Erythroblast (primary cell): ENCODE results near the gene CMSS1.

Experiments used
- DNase-seq, 2 experiments: peaks; one replicate each; lab custom pipeline; 2025; lab: John Stamatoyannopoulos, UW
- GATA1 ChIP-seq: IDR thresholded peaks from 2 replicates; pipeline ENCODE4 v1.6.1; 2011; ENCODE audit warnings: low read depth, mild to moderate bottlenecking, control low read depth, low read length, moderate library complexity
- POLR2A ChIP-seq: IDR thresholded peaks from 2 replicates; pipeline ENCODE4 v1.6.1; 2011; ENCODE audit warnings: mild to moderate bottlenecking, low read length

The CMSS1 gene

DNA sequence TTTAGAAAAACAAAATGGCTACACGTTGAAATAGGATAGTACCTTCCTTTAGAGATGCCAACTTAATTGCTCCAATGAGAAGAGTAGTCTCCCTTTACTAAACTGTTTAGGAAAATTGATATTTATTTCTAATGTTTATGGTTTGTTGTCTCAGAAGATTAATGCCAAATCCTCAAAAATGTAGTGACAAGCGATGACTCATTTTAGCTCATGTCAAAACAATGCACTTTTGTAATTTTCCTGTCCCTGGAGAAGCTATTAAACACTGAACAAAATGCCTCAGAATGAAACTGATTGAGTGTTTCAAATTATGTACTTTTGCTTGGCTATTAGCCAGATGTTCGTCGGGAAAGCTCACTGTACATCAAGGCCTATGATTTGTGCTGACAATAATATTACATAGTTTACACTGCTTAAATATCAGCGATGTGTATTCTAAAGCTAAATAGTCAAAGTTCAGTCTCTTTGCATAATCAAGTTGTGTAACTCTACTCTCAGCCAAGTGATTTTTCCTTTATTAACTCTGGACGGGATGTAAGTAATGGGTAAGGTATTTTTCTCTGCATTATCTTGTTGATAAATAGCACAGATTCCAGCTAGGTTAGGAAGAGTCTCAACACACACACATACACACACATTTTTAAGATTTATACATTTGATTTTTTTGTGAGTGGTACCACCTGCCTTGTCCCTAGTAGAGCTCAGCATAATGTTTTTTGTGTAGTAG is 83.7 kb downstream of the CMSS1 start:
- no peak for DNase-seq
- TF ChIP-seq GATA1 (no peak), POLR2A (no peak)

DNA sequence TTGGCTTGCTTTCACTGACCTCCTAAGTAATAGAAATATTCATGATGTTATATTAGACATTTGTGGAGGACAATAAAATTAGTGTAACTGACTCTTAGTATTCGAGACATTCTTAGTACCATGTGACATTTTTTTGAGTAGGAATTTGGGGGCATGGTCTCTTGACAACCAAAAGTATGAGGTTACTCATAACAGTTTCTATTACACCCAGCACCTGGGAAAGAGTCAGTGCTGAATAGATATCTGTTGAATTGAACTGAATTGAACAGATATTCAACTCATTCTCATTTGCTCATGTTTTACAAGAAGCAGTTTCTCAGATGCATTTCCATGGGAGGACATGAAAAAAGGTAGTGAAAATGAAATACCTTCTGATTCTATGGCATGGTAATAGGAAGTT is 84.4 kb downstream of the CMSS1 start:
- TF ChIP-seq GATA1 (no peak), POLR2A (no peak)
- DNase-seq: no peak

DNA sequence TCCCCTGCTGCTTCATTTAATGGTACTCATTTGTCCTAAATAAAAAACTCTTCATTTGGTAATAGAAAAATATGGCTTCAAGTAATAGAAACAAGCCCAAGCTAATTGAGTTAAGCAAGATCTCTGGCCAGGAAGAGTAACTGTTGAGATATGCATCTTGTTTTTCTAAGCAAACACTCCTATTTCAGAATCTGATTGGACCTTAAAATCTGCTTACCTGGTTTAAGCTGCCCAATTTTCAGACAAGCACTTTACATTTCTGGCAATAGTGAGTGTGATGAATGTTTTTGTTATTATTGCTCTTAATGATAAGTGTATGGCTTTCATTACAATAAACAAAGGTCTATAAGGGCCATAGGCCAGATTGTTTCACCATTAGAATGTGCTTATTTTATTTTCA is 86.2 kb downstream of the CMSS1 start:
- no peak for TF ChIP-seq GATA1
- no peak for TF ChIP-seq POLR2A
- DNase-seq: no peak

DNA sequence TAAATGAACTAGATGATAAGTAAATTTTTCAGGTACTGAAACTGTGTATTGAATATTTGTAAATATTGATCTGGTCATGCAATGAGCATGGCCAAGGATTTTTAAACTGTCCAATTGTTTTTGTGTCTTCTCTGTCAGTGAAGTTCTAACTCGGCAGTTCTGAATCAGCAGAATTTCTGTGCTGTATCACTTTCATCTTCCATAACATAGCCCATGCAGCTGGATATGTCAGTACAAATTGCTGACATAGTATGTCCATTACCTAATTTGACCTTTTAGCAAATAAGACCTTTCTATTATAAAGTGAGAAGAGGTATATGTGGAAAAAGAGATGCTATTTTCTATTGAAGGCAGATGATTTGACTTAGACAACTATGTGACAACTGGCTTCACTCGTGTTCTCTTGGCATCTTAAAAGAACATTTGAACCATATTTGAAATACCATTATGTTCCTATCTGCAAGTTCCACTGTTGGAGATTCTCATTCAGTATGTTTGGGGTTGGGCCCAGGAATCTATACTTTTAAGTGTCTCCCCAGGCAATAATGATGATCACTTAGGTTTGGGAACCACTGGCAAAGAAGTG is 90.4 kb downstream of the CMSS1 start:
- DNase-seq: peak in 1 of 2 experiments; percentile 30
- TF ChIP-seq GATA1 (no peak), POLR2A (no peak)

DNA sequence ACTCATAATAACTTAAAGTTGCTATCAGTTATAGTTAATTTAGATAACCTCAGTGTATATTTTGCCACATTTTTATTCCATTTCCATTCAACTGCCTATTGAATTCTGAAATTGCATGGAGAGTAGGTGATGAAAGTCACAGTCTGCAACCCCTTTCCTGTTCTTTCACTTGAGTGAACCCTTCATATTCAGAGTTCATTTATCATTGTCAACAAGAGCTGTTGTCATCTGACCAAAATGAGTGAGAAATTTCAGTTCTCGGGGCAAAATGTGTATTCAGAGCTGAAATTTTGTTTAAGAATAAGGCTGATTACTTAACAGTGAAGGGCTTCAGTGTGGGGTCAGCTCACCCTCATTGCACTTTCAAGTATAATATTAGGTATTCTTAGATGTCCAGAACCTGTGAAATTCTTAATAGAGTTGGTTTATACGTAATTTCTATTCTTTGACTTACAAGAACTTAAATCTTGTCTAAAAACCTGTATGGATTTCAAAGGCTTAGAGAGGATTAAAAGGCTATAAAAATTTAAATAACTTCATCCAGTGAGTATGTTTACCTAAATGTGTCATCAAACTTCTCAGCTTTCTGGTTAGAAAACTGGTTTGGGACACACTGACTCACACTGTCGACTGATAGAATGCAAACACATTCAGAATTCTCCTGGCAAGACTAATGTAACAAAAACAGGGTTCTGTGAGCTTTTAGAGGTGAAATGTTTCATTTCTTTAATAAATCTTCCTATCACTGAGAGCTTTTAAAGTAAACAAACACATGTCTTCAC is 92.2 kb downstream of the CMSS1 start:
- DNase-seq: no peak
- no peak for TF ChIP-seq POLR2A
- TF ChIP-seq GATA1: no peak

DNA sequence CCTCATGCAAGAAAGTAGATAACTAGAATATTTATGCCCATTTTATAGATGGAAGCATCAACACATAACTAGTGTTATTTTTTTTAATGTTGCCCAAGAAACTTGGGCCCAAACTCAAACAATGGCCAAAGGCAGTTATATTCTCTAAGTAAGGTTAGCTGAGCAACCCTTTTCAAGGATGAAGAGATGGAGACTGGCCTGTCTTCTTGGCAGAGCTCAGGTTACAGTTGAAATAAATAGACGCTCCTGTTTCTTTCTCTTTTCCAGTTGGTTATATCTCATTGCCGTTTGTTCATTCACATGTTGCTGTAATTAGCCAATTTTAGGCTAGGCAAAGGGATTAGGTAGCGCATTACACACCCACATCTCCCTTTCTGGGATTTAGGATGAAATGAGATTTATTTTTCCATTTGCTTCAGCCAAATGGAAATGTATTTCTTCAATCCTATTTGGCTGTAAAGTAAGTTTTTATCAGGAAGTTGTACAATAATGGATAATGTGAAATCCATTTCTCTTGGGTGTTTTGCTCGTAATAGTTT is 93.2 kb downstream of the CMSS1 start:
- DNase-seq: no peak
- TF ChIP-seq GATA1: no peak
- no peak for TF ChIP-seq POLR2A

DNA sequence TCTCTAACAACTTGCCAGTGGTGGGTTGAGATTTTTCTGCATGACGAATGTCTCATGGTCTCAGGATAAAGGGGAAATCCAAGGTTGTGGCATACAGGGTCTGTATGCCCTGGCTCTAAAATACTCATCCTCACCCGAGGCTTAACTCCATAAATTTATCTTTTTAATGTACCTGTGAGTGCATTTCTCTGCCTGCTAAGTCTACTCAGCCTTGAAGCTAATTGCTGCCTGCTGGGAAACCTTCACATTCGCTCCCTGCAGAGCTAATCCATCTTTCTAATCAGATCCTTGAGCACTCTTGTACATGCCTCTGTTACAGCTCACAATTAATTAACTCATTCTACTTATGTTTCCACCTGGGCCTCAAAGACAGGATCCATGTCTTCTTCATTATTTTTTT is 93.8 kb downstream of the CMSS1 start:
- no peak for DNase-seq
- TF ChIP-seq POLR2A: no peak

DNA sequence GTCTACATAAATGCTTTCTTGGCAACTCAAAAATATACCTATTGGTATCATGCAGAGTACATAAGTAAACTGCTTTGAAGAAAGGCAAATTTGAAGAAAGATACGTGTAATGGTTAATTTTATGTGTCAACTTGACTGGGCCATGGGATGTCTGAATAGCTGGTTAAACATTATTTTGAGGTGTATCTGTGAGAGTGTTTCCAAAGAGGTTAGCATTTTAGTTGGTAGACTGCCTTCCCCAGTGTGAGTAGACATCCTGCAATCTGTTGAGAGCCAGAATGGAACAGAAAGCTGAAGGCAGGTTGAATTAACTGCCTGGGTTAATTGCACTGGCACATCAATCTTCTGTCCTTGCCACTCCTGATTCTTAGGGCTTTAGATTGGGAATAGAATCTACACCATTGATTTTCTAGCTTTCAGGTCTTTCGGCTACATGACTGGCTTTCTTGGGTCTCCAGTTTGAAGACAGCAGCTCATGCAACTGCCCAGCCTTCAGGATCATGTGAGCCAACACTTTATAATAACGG is 98.3 kb downstream of the CMSS1 start:
- no peak for DNase-seq
- TF ChIP-seq POLR2A: no peak
- no peak for TF ChIP-seq GATA1

DNA sequence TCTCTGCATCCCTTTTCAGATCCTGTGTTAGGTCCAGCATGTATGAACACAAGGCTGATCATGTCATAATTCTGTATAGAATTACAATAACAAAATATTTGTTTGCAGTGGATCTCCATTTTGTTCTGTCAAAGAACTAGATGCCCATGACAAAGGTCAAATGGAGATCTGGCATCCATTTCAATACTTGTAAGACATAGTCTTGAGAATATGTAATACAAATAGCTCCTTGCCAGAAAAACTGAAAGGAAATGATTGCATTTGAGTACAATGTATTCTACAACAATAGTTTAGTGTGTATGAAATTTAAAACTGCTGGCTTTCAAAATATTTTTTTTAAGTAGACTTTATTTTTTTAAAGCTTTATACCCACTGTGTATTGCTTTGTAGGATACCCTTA is 101.1 kb downstream of the CMSS1 start:
- TF ChIP-seq GATA1 (no peak), POLR2A (no peak)
- no peak for DNase-seq

DNA sequence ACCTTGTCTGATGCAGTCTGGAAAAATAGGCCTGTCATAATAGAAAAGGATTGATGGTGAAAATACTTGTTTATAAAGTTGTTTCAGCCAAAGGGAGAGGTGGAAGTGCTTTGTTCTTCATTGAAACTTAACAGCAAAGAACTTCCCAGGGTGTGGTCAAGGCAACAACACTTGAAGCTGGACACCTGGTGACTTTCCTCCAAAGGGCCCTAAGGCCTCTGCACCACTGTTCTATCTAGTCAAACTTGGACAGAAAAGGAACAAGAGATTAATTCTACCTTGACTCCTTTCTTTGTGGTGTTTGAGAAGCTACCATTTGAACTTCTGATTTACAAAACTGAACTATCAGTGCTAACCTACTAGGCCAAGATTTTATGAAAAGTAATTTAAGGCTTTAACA is 102.0 kb downstream of the CMSS1 start:
- no peak for DNase-seq
- no peak for TF ChIP-seq GATA1
- no peak for TF ChIP-seq POLR2A

DNA sequence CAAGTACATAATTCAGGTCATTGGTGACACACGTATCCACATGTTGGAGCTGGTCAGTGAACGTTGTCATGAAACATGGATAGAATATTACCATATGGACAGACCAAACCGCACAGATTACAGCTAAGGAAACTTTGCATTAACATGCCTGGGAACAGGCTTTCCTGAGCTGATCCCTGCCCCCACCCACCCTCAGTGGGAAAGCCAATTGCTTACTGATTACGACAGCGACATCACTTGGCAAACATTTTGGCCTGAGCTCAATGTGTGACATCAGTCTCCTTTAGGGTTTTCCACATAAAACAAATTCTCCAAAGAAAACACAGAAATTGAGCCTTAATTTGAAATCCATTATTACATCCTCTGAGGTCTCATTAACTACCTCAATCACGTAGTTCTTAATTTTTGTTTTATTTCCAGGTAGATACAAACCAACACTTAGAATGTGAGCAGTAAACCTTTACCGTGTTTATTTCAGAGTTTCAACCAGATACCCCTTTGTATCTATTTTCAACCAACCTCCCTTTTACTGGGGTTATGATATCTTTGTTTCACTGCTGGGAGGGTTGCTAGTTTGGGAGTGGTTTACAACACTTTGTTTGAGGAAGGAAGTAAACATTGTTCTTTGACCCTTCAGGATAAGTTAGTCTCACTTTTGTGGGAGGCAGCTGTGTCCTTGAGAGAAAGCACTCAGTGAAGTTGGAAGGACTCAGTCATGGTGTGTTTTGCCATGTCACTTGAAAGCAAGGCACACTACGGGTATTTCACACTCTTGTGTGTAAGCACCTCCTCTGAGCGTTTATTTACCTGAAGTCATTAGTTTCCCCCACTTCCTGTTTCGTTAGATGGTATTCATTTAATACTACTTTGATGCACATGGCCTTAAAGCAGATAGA is 103.1 kb downstream of the CMSS1 start:
- TF ChIP-seq POLR2A (no peak), GATA1 (no peak)
- peak; percentile 23 to 57 for DNase-seq

DNA sequence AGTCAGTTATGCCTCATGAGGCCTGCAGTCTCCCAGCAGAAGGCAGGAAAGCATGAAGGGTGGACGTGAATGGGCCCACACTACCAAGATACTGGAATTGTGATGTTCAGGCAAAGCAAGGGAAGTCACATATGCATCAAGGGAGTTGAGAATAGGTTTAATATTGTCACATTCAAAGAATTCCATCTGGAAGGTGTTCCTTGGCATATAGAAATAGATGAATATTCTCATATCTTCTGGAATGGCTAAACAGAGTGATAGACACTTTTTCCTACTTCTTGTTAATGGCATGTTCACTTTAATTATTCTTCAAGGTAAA is 103.7 kb downstream of the CMSS1 start:
- TF ChIP-seq POLR2A (no peak), GATA1 (no peak)
- DNase-seq: no peak

DNA sequence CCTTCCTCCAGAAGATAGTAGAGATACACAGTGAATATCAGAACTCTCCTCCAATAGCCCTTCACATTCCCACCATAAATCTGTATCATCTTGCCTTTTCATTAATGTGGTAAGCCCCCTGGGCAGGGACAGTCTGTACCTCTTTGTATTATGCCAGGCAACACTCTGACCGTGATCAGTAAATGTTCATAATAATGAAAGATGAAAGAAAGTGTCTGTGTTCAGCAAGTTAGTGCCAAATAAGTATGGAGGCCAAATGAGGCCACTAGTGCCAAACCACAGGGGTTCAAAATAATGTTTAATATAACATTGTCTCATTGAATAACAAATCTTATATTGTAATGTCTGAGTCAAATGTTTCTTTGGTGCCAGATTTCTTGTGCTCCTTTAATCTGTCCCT is 104.3 kb downstream of the CMSS1 start:
- no peak for DNase-seq
- no peak for TF ChIP-seq POLR2A
- TF ChIP-seq GATA1: no peak

DNA sequence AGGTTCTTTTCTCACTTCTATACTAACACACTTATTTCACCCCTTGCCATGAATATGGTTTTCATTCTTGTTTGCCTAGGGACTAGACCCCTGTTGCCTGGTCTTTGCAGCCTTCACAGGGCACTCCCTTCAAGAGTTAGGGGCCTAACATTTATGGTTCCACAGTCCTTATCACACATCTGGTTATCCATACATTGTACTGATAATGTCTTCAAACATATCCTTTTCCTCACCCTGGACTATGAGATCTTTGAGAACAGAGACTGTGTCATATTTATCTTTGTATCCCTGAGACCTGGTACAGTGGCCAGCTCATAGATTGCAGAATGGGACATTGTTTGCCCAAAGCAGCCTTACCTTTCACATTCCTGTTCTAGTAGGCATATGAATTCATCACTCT is 106.2 kb downstream of the CMSS1 start:
- DNase-seq: peak in 1 of 2 experiments; percentile 39
- TF ChIP-seq POLR2A (no peak), GATA1 (no peak)
